DND-41 (cell line): Measurements from ENCODE around the gene TAL1.

Source experiments
- ATAC-seq: fragments of 200-7000 bp; cut with Tn5 transposase; 3 replicates; pipeline ENCODE4 v1.9.1; 2021; ENCODE audit warnings: low read depth; ENCODE audit not compliant: insufficient read depth
- DNase-seq: peaks from one replicate; pipeline ENCODE4 v3.0.0-alpha.2; 2020
- H2AFZ ChIP-seq: 2 replicates; pipeline ENCODE4 v1.6.0; 2012; ENCODE audit warnings: low read depth, low read length
- H3K27ac ChIP-seq: 2 replicates; pipeline ENCODE4 v1.5.1; 2012; ENCODE audit warnings: low read length, inconsistent platforms
- H3K27me3 ChIP-seq: fragments of 200-600 bp; sonication (generic); 2 replicates; pipeline ENCODE4 v1.6.0; 2012; ENCODE audit warnings: low read length, mild to moderate bottlenecking, inconsistent platforms; ENCODE audit not compliant: insufficient read depth, poor library complexity
- H3K36me3 ChIP-seq: 2 replicates; pipeline ENCODE4 v1.5.1; 2012; ENCODE audit warnings: low read length, inconsistent platforms; ENCODE audit not compliant: insufficient read depth
- H3K4me1 ChIP-seq: 2 replicates; pipeline ENCODE4 v1.5.1; 2012; ENCODE audit warnings: mild to moderate bottlenecking, low read length; ENCODE audit not compliant: insufficient read depth
- H3K4me2 ChIP-seq: 2 replicates; pipeline ENCODE4 v1.6.0; 2012; ENCODE audit warnings: mild to moderate bottlenecking, moderate library complexity, low read length, inconsistent platforms; ENCODE audit not compliant: insufficient read depth
- H3K4me3 ChIP-seq, 2 experiments: fragments of 200-600 bp in 1 of 2; shearing (Covaris generic) in 1 of 2; 2 replicates each; pipeline ENCODE4 v1.5.1; 2012 to 2016; ENCODE audit warnings: inconsistent platforms in 2 of 2, low read length in 2 of 2, mild to moderate bottlenecking in 2 of 2, low read depth in 1 of 2, moderate library complexity in 1 of 2
- H3K79me2 ChIP-seq: 2 replicates; pipeline ENCODE4 v1.6.0; 2012; ENCODE audit warnings: low read length, inconsistent platforms; ENCODE audit not compliant: insufficient read depth
- H3K9ac ChIP-seq: 2 replicates; pipeline ENCODE4 v1.6.0; 2012; ENCODE audit warnings: low read depth, mild to moderate bottlenecking, inconsistent platforms, low read length, moderate library complexity
- H3K9me3 ChIP-seq: 2 replicates; pipeline ENCODE4 v1.5.1; 2012; ENCODE audit warnings: low read length, moderate library complexity, mild to moderate bottlenecking, inconsistent platforms; ENCODE audit not compliant: insufficient read depth, severe bottlenecking
- H4K20me1 ChIP-seq: 2 replicates; pipeline ENCODE4 v1.6.0; 2012; ENCODE audit warnings: low read length; ENCODE audit not compliant: insufficient read depth
- CTCF ChIP-seq: IDR thresholded peaks from 2 replicates; pipeline ENCODE4 v1.5.1; 2012; ENCODE audit warnings: borderline replicate concordance, low read length, moderate library complexity, mild to moderate bottlenecking; ENCODE audit not compliant: poor library complexity, severe bottlenecking; ENCODE audit errors: extremely low read depth
- EZH2 ChIP-seq: IDR thresholded peaks from 3 replicates; pipeline ENCODE4 v1.6.1; 2012; ENCODE audit warnings: borderline replicate concordance, low read depth, mild to moderate bottlenecking, moderate library complexity, low read length, inconsistent platforms; ENCODE audit not compliant: severe bottlenecking

TAL1 gene

GRCh38 chr1:47183308-47184089 is 48.5 kb downstream of the TAL1 start:
- no peaks in the 10 kb centered on the region for H4K20me1 ChIP-seq
- H3K27me3 ChIP-seq = peaks cover 8% of the 10 kb centered on the region
- no peak overlapping the region for H3K4me2 ChIP-seq
- no peak overlapping the region for H3K4me3 ChIP-seq
- no peak overlapping the region for H3K9ac ChIP-seq
- TF ChIP-seq CTCF = no peak
- no peak for TF ChIP-seq EZH2
- H3K79me2 ChIP-seq = no peaks in the 10 kb centered on the region
- H3K27ac ChIP-seq = no peak overlapping the region
- no peak overlapping the region for H2AFZ ChIP-seq
- no peaks in the 10 kb centered on the region for H3K36me3 ChIP-seq
- no peak for ATAC-seq
- peaks cover 13% of the 10 kb centered on the region for H3K4me1 ChIP-seq
- H3K9me3 ChIP-seq = no peaks in the 10 kb centered on the region
- no peak for DNase-seq

- H3K4me2 ChIP-seq = no peak overlapping the region
- peaks cover 8% of the 10 kb centered on the region for H3K27me3 ChIP-seq
- no peaks in the 10 kb centered on the region for H3K36me3 ChIP-seq
- no peak for ATAC-seq
- no peak for TF ChIP-seq CTCF
- TF ChIP-seq EZH2 = no peak
- H3K79me2 ChIP-seq = no peaks in the 10 kb centered on the region
- no peaks in the 10 kb centered on the region for H3K9me3 ChIP-seq
- no peak overlapping the region for H3K4me3 ChIP-seq
- H4K20me1 ChIP-seq = no peaks in the 10 kb centered on the region
- no peak for DNase-seq
- peaks cover 13% of the 10 kb centered on the region for H3K4me1 ChIP-seq
- H2AFZ ChIP-seq = no peak overlapping the region
- H3K27ac ChIP-seq = no peak overlapping the region
- no peak overlapping the region for H3K9ac ChIP-seq
Observed at GRCh38 chr1:47182676-47183235, 49.3 kb downstream of the TAL1 start.

- no peak overlapping the region for H3K9ac ChIP-seq
- H3K4me3 ChIP-seq = no peak overlapping the region
- no peak for DNase-seq
- H3K36me3 ChIP-seq = no peaks in the 10 kb centered on the region
- peaks cover 13% of the 10 kb centered on the region for H3K4me1 ChIP-seq
- no peak for ATAC-seq
- no peaks in the 10 kb centered on the region for H4K20me1 ChIP-seq
- H3K79me2 ChIP-seq = no peaks in the 10 kb centered on the region
- H3K9me3 ChIP-seq = no peaks in the 10 kb centered on the region
- H3K27ac ChIP-seq = no peak overlapping the region
- H3K27me3 ChIP-seq = peaks cover 2% of the 10 kb centered on the region
- no peak overlapping the region for H2AFZ ChIP-seq
- H3K4me2 ChIP-seq = no peak overlapping the region
- TF ChIP-seq EZH2 (no peak), CTCF (no peak)
Observed at GRCh38 chr1:47181955-47182675, 49.9 kb downstream of the TAL1 start.
